Breast epithelium (tissue), 3 donors: ENCODE results near the gene FHIT.

Experiments
- POLR2A ChIP-seq: fragments of 450-650 bp; IDR thresholded peaks from one replicate; pipeline ENCODE4 v1.6.1; 2016; ENCODE audit warnings: antibody characterized with exemption, mild to moderate bottlenecking, moderate library complexity
- TF ChIP-seq, protein P1 (sequence below), 3 donors: fragments of 450-650 bp; IDR thresholded peaks; one replicate each; pipeline ENCODE4 v1.5.1; 2016 to 2017; ENCODE audit warnings: antibody characterized with exemption in 3 of 3, mild to moderate bottlenecking in 3 of 3, moderate library complexity in 3 of 3

DNA sequence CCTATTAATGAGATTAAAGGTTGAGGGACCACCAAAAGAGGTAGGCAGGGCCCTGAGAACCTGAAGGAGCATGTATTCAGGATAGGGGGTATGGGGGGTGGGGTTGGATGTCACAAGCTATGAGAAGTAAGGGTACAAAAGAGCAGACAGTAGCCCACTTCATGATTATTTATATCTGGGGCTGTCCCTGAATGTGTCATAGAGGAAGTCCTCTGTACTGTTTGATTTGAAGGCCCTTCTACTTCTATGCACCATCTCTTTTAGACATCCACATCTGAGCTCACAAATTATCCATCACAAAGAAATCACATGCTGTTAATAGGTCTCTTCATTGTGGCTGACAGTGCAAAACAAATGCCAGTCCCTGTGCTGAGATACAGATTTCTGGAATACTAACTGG lies 68.6 kb downstream of the FHIT start:
- TF ChIP-seq, protein P1, sequence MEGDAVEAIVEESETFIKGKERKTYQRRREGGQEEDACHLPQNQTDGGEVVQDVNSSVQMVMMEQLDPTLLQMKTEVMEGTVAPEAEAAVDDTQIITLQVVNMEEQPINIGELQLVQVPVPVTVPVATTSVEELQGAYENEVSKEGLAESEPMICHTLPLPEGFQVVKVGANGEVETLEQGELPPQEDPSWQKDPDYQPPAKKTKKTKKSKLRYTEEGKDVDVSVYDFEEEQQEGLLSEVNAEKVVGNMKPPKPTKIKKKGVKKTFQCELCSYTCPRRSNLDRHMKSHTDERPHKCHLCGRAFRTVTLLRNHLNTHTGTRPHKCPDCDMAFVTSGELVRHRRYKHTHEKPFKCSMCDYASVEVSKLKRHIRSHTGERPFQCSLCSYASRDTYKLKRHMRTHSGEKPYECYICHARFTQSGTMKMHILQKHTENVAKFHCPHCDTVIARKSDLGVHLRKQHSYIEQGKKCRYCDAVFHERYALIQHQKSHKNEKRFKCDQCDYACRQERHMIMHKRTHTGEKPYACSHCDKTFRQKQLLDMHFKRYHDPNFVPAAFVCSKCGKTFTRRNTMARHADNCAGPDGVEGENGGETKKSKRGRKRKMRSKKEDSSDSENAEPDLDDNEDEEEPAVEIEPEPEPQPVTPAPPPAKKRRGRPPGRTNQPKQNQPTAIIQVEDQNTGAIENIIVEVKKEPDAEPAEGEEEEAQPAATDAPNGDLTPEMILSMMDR (IDR thresholded peaks at IDR 0.05): no peak
- TF ChIP-seq POLR2A: no peak
